HepG2 (cell line): Measurements from ENCODE around the gene BIRC3. TPM values are rescaled to one million over a fixed set of nuclear protein-coding genes. Genes with fewer than 3 reads are reported as not detected.

Experiments used
- GATAD1 ChIP-seq: IDR thresholded peaks from 2 replicates; pipeline ENCODE4 v1.6.1; 2016; ENCODE audit warnings: missing genetic modification reagents, missing compliant biosample characterization
- HMGXB4 ChIP-seq, 2 experiments: sonication (generic) in 1 of 2; formaldehyde crosslinking in 1 of 2; IDR thresholded peaks; 2 replicates each; pipeline versions ENCODE4 v1.4.0 to v1.6.1; 2018 to 2020; ENCODE audit warnings: missing genetic modification reagents in 2 of 2, borderline replicate concordance in 1 of 2, low read depth in 1 of 2, mild to moderate bottlenecking in 1 of 2, missing biosample characterization in 1 of 2
- LRRFIP1 ChIP-seq: sonication (generic); formaldehyde crosslinking; conservative IDR thresholded peaks from 2 replicates; pipeline ENCODE4 v1.4.0; 2020; ENCODE audit warnings: missing genetic modification reagents
- MED13 ChIP-seq: sonication (generic); formaldehyde crosslinking; IDR thresholded peaks from 2 replicates; pipeline ENCODE4 v1.5.0; 2020; ENCODE audit warnings: missing genetic modification reagents
- MNT ChIP-seq: fragments of 450-650 bp; IDR thresholded peaks from 2 replicates; pipeline ENCODE4 v1.6.1; 2016
- MTA1 ChIP-seq: sonication (generic); formaldehyde crosslinking; IDR thresholded peaks from 2 replicates; pipeline ENCODE4 v1.4.0; 2020; ENCODE audit warnings: missing genetic modification reagents, mild to moderate bottlenecking, borderline replicate concordance
- TFDP2 ChIP-seq: sonication (generic); formaldehyde crosslinking; IDR thresholded peaks from 2 replicates; pipeline ENCODE4 v1.4.0; 2020; ENCODE audit warnings: missing genetic modification reagents
- ZNF335 ChIP-seq: sonication (generic); formaldehyde crosslinking; IDR thresholded peaks from 2 replicates; pipeline ENCODE4 v1.4.0; 2020; ENCODE audit warnings: missing genetic modification reagents
- ZNF724P ChIP-seq: sonication (generic); formaldehyde crosslinking; IDR thresholded peaks from 2 replicates; pipeline ENCODE4 v1.8.0; 2022; ENCODE audit warnings: missing genetic modification reagents, borderline replicate concordance
- polyA plus RNA-seq, 8 experiments: library from polyadenylated mRNA; depleted of rRNA in 3 of 8; stranded (reverse) in 7 of 8; unstranded in 1 of 8; fragments of >200 nt; fragmentation: Illumina TruSeq in 4 of 8; extraction: Trizol in 4 of 8; gene quantifications; 2 replicates each; pipeline versions ENCODE4 v1.2.1 to v1.2.3, GENCODE V29; 2011 to 2016; ENCODE audit warnings: low read depth in 4 of 8, missing spikeins in 1 of 8, mixed read lengths in 1 of 8; ENCODE audit not compliant: insufficient read depth in 1 of 8
- total RNA-seq, 5 experiments: library from RNA; depleted of rRNA; stranded (reverse); fragments of >200 nt; fragmentation: Illumina TruSeq; extraction: Trizol; gene quantifications; 2 replicates each; pipeline ENCODE4 v1.2.3, GENCODE V29; 2016; ENCODE audit warnings: low read depth in 1 of 5
- TF ChIP-seq, protein P1 (sequence below), 2 experiments: fragments of 450-650 bp in 1 of 2; sonication (generic) in 1 of 2; formaldehyde crosslinking in 1 of 2; IDR thresholded peaks; 2 replicates each; pipeline versions ENCODE4 v1.6.1 to v1.8.0; 2016 to 2022; ENCODE audit warnings: antibody characterized with exemption in 1 of 2, mild to moderate bottlenecking in 1 of 2, missing genetic modification reagents in 1 of 2

BIRC3 gene
- total and polyA plus RNA-seq, 2 of the 13 experiments (the other 11 are each of a cell fraction or from before 2014, with no cell fraction given) = 0.41 to 4.2 TPM

DNA sequence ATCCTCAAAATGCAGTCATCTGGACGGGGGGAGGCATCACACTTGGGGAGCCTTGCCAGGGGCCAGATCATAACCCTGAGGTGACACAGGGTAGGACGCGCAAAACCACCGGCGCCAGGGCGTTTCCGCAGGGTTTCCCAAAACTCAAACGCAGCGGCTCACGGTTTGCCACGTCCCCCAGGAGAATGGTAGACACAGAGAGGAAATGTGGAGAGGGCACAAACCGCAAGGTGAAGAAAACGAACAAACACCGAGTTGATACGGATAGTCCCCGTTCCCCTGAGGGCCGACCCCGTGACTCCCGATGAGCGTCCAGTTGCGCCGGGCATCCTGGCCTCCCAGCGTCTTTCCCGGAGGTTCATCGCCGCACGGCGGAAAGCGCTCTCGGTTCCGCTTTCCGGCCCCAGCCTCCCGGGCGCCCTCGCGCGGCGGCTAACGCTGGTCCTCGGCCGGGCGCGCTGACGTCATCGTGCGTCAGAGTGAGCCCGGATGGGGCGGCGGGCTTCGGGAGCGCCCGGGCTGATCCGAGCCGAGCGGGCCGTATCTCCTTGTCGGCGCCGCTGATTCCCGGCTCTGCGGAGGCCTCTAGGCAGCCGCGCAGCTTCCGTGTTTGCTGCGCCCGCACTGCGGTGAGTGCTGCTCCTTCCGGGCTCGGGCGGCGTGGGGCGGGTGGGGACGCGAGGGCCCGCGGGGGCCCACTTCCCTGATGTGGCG is 29.6 kb downstream of the BIRC3 start, which contains the start of gene BIRC2 (continued):
- TF ChIP-seq, protein P1, sequence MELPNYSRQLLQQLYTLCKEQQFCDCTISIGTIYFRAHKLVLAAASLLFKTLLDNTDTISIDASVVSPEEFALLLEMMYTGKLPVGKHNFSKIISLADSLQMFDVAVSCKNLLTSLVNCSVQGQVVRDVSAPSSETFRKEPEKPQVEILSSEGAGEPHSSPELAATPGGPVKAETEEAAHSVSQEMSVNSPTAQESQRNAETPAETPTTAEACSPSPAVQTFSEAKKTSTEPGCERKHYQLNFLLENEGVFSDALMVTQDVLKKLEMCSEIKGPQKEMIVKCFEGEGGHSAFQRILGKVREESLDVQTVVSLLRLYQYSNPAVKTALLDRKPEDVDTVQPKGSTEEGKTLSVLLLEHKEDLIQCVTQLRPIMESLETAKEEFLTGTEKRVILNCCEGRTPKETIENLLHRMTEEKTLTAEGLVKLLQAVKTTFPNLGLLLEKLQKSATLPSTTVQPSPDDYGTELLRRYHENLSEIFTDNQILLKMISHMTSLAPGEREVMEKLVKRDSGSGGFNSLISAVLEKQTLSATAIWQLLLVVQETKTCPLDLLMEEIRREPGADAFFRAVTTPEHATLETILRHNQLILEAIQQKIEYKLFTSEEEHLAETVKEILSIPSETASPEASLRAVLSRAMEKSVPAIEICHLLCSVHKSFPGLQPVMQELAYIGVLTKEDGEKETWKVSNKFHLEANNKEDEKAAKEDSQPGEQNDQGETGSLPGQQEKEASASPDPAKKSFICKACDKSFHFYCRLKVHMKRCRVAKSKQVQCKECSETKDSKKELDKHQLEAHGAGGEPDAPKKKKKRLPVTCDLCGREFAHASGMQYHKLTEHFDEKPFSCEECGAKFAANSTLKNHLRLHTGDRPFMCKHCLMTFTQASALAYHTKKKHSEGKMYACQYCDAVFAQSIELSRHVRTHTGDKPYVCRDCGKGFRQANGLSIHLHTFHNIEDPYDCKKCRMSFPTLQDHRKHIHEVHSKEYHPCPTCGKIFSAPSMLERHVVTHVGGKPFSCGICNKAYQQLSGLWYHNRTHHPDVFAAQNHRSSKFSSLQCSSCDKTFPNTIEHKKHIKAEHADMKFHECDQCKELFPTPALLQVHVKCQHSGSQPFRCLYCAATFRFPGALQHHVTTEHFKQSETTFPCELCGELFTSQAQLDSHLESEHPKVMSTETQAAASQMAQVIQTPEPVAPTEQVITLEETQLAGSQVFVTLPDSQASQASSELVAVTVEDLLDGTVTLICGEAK (IDR thresholded peaks at IDR 0.05) = no peak
- TF ChIP-seq, protein P1 (CRISPR knock-in tag; IDR thresholded peaks at IDR 0.05) = 0 out of 2 replicates have a peak, but pooled peaks have one; percentile 61
- no peak; the same call in 1 of the 2 replicates for TF ChIP-seq ZNF335
- peak; percentile 96 to 100 for TF ChIP-seq HMGXB4 (CRISPR knock-in tag; IDR thresholded peaks at IDR 0.05; ENCODE audit: borderline replicate concordance in 1 of 2, low read depth in 1 of 2)
- no peak for TF ChIP-seq MNT
- TF ChIP-seq MTA1 (CRISPR knock-in tag) = peak; percentile 79; the same call in 1 of the 2 replicates
- TF ChIP-seq GATAD1 (CRISPR knock-in tag) = peak; percentile 76
- TF ChIP-seq TFDP2 = peak; percentile 56; the same call in 1 of the 2 replicates
- peak; percentile 90 for TF ChIP-seq ZNF724P (CRISPR knock-in tag)
- TF ChIP-seq MED13 (CRISPR knock-in tag) = 0 out of 2 replicates have a peak, but pooled peaks have one; percentile 40
- no peak for TF ChIP-seq LRRFIP1 (CRISPR knock-in tag)
